H1 (cell line): ENCODE results near the gene CASKIN2.

ENCODE experiments used
- EGR1 ChIP-seq: IDR thresholded peaks from 2 replicates; pipeline ENCODE4 v1.6.1; 2011; ENCODE audit warnings: low read depth, low read length, borderline replicate concordance
- EZH2 ChIP-seq: fragments of 200-600 bp; sonication (generic); IDR thresholded peaks from 2 replicates; pipeline ENCODE4 v1.7.1; 2012; ENCODE audit warnings: low read depth, mild to moderate bottlenecking, moderate library complexity, low read length, inconsistent platforms; ENCODE audit not compliant: severe bottlenecking
- HDAC6 ChIP-seq: IDR thresholded peaks from one replicate; pipeline ENCODE4 v1.7.1; 2012; ENCODE audit warnings: low read depth, mild to moderate bottlenecking, inconsistent platforms, low read length, moderate library complexity
- JUN ChIP-seq: IDR thresholded peaks from 2 replicates; pipeline ENCODE4 v1.6.1; 2011; ENCODE audit warnings: low read depth, mild to moderate bottlenecking, improper control_type of control experiment, low read length
- POLR2A ChIP-seq, 2 experiments: IDR thresholded peaks; 1 replicate in 1 of 2; 2 replicates in 1 of 2; pipeline ENCODE4 v1.6.1; 2011; ENCODE audit warnings: low read depth in 2 of 2, low read length in 2 of 2, mild to moderate bottlenecking in 2 of 2; ENCODE audit errors: control extremely low read depth in 1 of 2
- RAD21 ChIP-seq, 2 experiments: IDR thresholded peaks in 1 of 2; conservative IDR thresholded peaks in 1 of 2; 2 replicates each; pipeline ENCODE4 v1.6.1; 2011; ENCODE audit warnings: low read depth in 2 of 2, low read length in 2 of 2, improper control_type of control experiment in 1 of 2, inconsistent platforms in 1 of 2, mild to moderate bottlenecking in 1 of 2, moderate library complexity in 1 of 2
- TF ChIP-seq, protein P1 (sequence below): IDR thresholded peaks from 2 replicates; pipeline ENCODE4 v1.6.1; 2012; ENCODE audit warnings: low read length, inconsistent platforms
- TF ChIP-seq, protein P2 (sequence below), 3 experiments: IDR thresholded peaks; 1 replicate in 2 of 3; 2 replicates in 1 of 3; pipeline versions ENCODE4 v1.5.1 to v1.6.1; 2011; ENCODE audit warnings: low read length in 3 of 3, mild to moderate bottlenecking in 3 of 3, inconsistent platforms in 2 of 3, low read depth in 1 of 3, moderate library complexity in 1 of 3; ENCODE audit not compliant: insufficient read depth in 1 of 3; ENCODE audit errors: control extremely low read depth in 1 of 3

DNA sequence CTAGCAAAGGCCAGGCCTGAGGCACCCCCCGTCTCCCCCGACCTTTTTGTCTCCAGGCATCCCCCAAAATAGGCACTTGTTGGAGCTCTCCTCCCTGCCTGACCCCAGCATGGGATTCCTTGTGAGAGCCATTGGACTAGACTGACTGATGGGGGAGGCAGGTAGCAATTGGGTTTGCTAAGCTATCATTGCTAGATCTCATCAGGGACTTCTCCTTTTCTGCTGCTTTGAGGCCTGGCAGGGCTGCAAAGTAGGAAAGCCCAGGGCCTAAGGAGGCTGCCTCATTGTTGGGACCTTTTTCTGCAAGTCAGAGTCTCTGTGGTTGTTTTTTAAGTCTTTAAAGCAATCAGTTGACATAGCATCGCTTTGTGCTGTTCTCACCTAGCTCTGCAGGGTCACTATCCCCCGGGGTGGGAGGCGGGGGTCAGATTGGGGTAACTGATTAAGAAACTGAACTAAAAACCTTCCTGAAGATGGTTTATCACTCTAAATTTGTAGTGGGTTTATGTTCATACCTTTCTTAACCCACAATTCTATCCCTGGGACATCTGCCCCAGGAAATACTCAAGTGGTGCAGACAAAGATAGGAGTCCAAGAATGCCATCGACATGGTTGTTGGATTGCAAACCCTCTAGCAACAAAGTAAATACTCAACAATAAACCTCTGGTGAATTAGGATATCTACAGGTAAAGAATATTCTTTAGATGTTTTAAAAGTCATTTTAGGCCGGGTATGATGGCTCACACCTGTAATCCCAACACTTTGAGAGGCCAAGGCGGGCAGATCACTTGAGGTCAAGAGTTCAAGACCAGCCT is 38.2 kb upstream of the CASKIN2 start:
- TF ChIP-seq, protein P1, sequence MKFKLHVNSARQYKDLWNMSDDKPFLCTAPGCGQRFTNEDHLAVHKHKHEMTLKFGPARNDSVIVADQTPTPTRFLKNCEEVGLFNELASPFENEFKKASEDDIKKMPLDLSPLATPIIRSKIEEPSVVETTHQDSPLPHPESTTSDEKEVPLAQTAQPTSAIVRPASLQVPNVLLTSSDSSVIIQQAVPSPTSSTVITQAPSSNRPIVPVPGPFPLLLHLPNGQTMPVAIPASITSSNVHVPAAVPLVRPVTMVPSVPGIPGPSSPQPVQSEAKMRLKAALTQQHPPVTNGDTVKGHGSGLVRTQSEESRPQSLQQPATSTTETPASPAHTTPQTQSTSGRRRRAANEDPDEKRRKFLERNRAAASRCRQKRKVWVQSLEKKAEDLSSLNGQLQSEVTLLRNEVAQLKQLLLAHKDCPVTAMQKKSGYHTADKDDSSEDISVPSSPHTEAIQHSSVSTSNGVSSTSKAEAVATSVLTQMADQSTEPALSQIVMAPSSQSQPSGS, result no peak
- TF ChIP-seq, protein P2, sequence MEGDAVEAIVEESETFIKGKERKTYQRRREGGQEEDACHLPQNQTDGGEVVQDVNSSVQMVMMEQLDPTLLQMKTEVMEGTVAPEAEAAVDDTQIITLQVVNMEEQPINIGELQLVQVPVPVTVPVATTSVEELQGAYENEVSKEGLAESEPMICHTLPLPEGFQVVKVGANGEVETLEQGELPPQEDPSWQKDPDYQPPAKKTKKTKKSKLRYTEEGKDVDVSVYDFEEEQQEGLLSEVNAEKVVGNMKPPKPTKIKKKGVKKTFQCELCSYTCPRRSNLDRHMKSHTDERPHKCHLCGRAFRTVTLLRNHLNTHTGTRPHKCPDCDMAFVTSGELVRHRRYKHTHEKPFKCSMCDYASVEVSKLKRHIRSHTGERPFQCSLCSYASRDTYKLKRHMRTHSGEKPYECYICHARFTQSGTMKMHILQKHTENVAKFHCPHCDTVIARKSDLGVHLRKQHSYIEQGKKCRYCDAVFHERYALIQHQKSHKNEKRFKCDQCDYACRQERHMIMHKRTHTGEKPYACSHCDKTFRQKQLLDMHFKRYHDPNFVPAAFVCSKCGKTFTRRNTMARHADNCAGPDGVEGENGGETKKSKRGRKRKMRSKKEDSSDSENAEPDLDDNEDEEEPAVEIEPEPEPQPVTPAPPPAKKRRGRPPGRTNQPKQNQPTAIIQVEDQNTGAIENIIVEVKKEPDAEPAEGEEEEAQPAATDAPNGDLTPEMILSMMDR (IDR thresholded peaks at IDR 0.05; ENCODE audit: control extremely low read depth in 1 of 3, insufficient read depth in 1 of 3, low read depth in 1 of 3, low read length in 3 of 3), result no peak
- TF ChIP-seq JUN, result no peak
- TF ChIP-seq EGR1, result no peak
- no peak for TF ChIP-seq HDAC6
- no peak for TF ChIP-seq POLR2A (IDR thresholded peaks at IDR 0.05; ENCODE audit: control extremely low read depth in 1 of 2, low read depth in 2 of 2, low read length in 2 of 2)
- no peak for TF ChIP-seq EZH2
- no peak for TF ChIP-seq RAD21 (IDR thresholded peaks at IDR 0.05 in 1 of 2, conservative IDR thresholded peaks at IDR 0.05 in 1 of 2; ENCODE audit: low read depth in 2 of 2, low read length in 2 of 2)
